ENCODE results near the gene FAF1.

Gene FAF1

DNA sequence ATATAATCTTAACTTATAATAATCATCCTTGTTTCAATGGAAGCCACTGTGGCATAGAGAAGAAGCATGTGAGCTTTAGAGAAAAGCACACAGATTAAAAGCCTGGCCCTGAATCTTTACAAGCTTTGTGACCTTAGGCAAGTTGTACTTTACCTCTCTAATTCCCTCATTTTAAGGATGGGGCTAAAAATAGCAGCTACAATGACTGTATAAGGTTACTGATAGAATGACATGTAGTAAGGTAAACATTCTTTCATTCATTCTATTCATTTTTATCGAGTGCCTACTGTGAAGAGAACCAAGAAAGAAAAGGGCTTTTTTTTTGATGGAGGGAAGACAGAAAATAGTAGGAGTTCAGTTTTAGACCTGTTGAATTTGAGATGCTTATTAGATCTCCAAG, 35.6 kb upstream of the FAF1 start:
- DNase-seq (ENCODE audit: low read depth): no peak
- TF ChIP-seq, protein P1, sequence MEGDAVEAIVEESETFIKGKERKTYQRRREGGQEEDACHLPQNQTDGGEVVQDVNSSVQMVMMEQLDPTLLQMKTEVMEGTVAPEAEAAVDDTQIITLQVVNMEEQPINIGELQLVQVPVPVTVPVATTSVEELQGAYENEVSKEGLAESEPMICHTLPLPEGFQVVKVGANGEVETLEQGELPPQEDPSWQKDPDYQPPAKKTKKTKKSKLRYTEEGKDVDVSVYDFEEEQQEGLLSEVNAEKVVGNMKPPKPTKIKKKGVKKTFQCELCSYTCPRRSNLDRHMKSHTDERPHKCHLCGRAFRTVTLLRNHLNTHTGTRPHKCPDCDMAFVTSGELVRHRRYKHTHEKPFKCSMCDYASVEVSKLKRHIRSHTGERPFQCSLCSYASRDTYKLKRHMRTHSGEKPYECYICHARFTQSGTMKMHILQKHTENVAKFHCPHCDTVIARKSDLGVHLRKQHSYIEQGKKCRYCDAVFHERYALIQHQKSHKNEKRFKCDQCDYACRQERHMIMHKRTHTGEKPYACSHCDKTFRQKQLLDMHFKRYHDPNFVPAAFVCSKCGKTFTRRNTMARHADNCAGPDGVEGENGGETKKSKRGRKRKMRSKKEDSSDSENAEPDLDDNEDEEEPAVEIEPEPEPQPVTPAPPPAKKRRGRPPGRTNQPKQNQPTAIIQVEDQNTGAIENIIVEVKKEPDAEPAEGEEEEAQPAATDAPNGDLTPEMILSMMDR (IDR thresholded peaks at IDR 0.05; ENCODE audit: insufficient read depth, low read depth, low read length, missing control alignments): no peak
- no peak overlapping the region for H3K4me3 ChIP-seq (ENCODE audit: low read depth, low read length)

DNA sequence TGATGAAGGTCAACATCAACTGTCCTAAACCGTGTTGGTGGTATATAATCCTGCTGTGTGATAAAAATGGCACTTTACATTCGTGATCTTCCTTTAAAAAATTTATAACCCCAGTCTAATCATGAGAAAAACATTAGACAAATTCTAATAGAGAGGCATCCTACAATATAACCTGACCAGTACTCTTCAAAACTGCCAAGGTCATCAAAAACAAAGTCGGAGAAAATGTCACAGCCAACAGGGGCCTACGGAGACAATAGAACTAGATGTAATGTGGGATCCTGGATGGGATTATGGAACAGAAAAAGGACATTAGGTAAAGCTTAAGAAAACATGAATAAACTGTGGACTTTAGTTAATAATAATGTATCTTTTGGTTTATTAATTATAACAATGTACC, 34.9 kb upstream of the FAF1 start:
- TF ChIP-seq, protein P1 (IDR thresholded peaks at IDR 0.05; ENCODE audit: insufficient read depth, low read depth, low read length, missing control alignments): no peak
- no peak overlapping the region for H3K4me3 ChIP-seq (ENCODE audit: low read depth, low read length)
- DNase-seq (ENCODE audit: low read depth): no peak

DNA sequence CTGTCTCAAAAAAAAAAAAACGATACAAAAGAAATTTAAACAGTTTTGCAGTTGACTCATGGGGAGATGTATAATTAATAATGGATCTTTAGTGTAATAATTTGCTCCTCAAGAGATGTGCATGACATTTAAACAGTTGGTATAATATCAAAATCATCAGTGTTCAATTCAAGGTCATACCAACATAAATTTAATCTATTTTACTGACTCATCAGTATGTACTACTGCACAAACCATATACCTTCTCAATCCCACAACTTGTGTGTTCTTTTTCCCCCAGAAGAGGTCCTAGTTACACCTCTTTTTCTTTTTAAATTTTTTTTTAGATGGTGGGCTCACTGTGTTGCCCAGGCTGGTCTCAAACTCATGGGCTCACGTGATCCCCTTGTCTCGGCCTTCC, 33.6 kb upstream of the FAF1 start:
- no peak for DNase-seq (ENCODE audit: low read depth)
- H3K4me3 ChIP-seq (ENCODE audit: low read depth, low read length): no peak overlapping the region
- TF ChIP-seq, protein P1 (IDR thresholded peaks at IDR 0.05; ENCODE audit: insufficient read depth, low read depth, low read length, missing control alignments): no peak

DNA sequence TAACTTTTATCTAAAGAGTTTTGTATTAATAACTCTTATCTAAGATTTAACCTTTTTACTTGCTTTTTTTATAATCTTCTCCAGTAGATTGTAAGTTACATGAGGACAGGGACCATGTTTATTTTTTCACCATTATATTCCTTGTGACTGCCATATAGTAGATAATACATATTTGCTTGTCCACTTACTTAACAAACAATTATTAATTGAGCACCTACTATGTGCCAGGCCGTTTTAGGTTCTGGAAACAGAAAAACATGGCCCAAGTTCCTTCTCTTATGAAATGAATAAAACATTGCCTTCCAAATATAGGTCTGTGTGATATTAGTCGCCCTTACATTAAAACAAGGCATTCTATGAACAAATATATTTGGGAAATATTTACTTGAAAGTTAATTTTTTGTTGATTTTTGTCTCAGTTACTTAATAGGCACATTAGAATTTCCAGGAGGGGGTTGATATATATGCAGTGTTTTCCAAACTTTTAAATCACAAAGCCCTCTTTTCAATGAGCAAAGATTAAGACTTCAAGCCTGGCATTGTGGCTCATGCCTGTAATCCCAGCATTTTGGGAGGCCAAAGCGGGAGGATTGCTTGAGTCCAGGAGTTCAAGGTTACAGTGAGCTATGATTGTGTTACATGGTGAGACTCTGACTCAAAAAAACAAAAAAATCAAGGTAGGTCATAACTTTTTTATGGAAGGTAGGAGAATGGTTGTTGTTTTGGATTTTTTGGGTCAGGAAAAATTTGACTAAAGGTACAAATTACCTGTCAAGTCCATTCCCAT, 32.7 kb upstream of the FAF1 start:
- no peak for DNase-seq (ENCODE audit: low read depth)
- TF ChIP-seq, protein P1 (IDR thresholded peaks at IDR 0.05; ENCODE audit: insufficient read depth, low read depth, low read length, missing control alignments): no peak
- H3K4me3 ChIP-seq (ENCODE audit: low read depth, low read length): no peak overlapping the region

DNA sequence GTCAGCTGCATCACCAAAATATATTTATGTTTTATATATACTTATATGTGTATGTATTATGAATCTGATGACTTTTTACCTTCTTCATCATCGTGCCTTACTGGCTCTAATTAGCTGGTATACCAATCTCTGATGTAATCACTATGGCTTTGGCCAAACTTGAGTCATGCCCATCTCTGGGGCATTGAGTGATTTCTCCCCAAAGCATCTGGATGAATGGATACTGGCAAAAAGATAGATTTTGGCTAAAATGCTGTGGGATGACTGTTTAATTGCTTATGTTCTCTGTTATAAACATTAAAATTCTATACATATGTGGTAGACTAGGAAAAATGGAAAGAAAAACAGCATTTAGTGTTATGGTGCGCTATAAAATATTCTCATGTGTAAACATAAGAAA, 29.6 kb upstream of the FAF1 start:
- no peak overlapping the region for H3K4me3 ChIP-seq (ENCODE audit: low read depth, low read length)
- TF ChIP-seq, protein P1 (IDR thresholded peaks at IDR 0.05; ENCODE audit: insufficient read depth, low read depth, low read length, missing control alignments): no peak
- DNase-seq (ENCODE audit: low read depth): no peak

DNA sequence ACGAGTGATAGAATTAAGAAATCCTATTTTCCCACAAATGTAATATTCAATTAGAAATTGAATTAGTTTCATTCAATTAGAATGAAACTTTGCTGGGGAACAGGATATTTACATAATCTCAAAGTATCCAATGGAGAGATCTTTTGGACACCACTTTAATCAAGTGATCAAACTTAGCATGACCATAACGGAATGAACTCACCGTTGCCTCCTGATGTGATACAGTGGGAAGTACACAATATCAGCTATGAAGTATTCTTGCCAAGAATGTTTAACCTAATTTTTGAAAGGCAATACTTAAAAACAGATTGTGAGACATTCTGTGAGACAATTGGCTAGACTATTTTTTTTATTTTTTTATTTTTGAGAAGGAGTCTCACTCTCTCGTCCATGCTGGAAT, 26.6 kb upstream of the FAF1 start:
- TF ChIP-seq, protein P1 (IDR thresholded peaks at IDR 0.05; ENCODE audit: insufficient read depth, low read depth, low read length, missing control alignments): no peak
- no peak for DNase-seq (ENCODE audit: low read depth)
- no peak overlapping the region for H3K4me3 ChIP-seq (ENCODE audit: low read depth, low read length)

DNA sequence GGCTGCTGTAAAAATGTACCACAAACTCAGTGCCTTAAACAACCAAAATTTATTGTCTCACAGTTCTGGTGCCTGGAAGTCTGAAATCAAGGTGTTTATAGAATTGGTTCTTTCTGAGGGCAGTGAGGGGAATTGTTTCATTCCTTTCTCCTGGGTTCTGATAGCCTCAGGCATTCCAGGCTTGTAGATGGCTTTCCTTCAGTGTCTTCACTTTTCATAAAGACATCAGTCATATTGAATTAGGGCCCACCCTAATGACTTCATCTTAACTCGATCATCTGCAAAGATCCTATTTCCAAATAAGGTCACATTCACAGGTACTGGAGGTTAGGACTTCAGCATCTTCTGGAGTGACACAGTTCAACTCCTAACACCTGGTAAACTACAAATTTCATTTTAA, 25.0 kb upstream of the FAF1 start:
- no peak for DNase-seq (ENCODE audit: low read depth)
- no peak overlapping the region for H3K4me3 ChIP-seq (ENCODE audit: low read depth, low read length)
- TF ChIP-seq, protein P1 (IDR thresholded peaks at IDR 0.05; ENCODE audit: insufficient read depth, low read depth, low read length, missing control alignments): no peak

Data from GM12865 (cell line).